OCI-LY7 (cell line): ENCODE measurements around the gene LCP1. TPM values are rescaled to one million over a fixed set of nuclear protein-coding genes. Genes with fewer than 3 reads are reported as not detected.

Experiments
- BruUV-seq: library from RNA; stranded (reverse); fragments of 400-500 nt; replicated peaks from 2 replicates; lab custom pipeline; 2021; lab: Mats Ljungman, UMichigan
- CTCF ChIA-PET: fragments of 300-600 bp; sonication (Branson Sonifier 250); formaldehyde crosslinking; loops from one replicate; lab custom pipeline; 2022; ENCODE audit warnings: antibody characterized with exemption; ENCODE audit not compliant: unreplicated experiment; lab: Charles Lee
- POLR2A ChIA-PET: fragments of 300-600 bp; sonication (Branson Sonifier 250); formaldehyde crosslinking; loops from one replicate; lab custom pipeline; 2022; ENCODE audit warnings: antibody characterized with exemption; lab: Charles Lee
- DNase-seq: peaks from one replicate; pipeline ENCODE4 v3.0.0-alpha.2; 2015; ENCODE audit warnings: low spot score
- H2AFZ ChIP-seq: fragments of 200-600 bp; sonication (generic), shearing (Covaris generic); 2 replicates; pipeline ENCODE4 v1.6.1; 2014; ENCODE audit warnings: mild to moderate bottlenecking, antibody characterized with exemption, low read length, moderate library complexity
- H3K27ac ChIP-seq: fragments of 200-600 bp; sonication (generic); 2 replicates; pipeline ENCODE4 v1.5.1; 2014; ENCODE audit warnings: mixed run types, low read depth, mild to moderate bottlenecking, moderate library complexity, low read length, inconsistent platforms; ENCODE audit not compliant: poor library complexity, severe bottlenecking
- H3K36me3 ChIP-seq: fragments of 200-600 bp; sonication (generic); 2 replicates; pipeline ENCODE4 v1.6.1; 2014; ENCODE audit warnings: mild to moderate bottlenecking, antibody characterized with exemption, low read length, moderate library complexity, mixed read lengths; ENCODE audit not compliant: insufficient read depth
- H3K4me1 ChIP-seq: fragments of 200-600 bp; sonication (generic); 2 replicates; pipeline ENCODE4 v1.5.1; 2014; ENCODE audit warnings: mild to moderate bottlenecking, low read length; ENCODE audit not compliant: insufficient read depth, poor library complexity, severe bottlenecking
- H3K4me2 ChIP-seq: fragments of 200-600 bp; sonication (generic); 2 replicates; pipeline ENCODE4 v1.6.1; 2014; ENCODE audit warnings: mild to moderate bottlenecking, low read length
- H3K4me3 ChIP-seq: fragments of 200-600 bp; sonication (generic); 2 replicates; pipeline ENCODE4 v1.5.1; 2014; ENCODE audit warnings: mild to moderate bottlenecking, low read depth, low read length; ENCODE audit not compliant: poor library complexity, severe bottlenecking
- H3K79me2 ChIP-seq: fragments of 200-600 bp; sonication (generic); 2 replicates; pipeline ENCODE4 v1.6.1; 2016; ENCODE audit warnings: low read depth, mild to moderate bottlenecking, low read length, moderate library complexity, mixed read lengths; ENCODE audit not compliant: insufficient read depth
- H3K9me2 ChIP-seq: fragments of 200-600 bp; sonication (generic); 2 replicates; pipeline ENCODE4 v1.6.1; 2016; ENCODE audit warnings: mild to moderate bottlenecking, low read length, mixed read lengths; ENCODE audit not compliant: insufficient read depth
- H3K9me3 ChIP-seq: fragments of 200-600 bp; sonication (generic); 2 replicates; pipeline ENCODE4 v1.6.1; 2014; ENCODE audit warnings: mild to moderate bottlenecking, mixed run types, low read length, mixed read lengths
- H4K20me1 ChIP-seq: fragments of 200-600 bp; sonication (generic); 2 replicates; pipeline ENCODE4 v1.6.1; 2014; ENCODE audit warnings: mild to moderate bottlenecking, antibody characterized with exemption, low read length, moderate library complexity, mixed read lengths; ENCODE audit not compliant: insufficient read depth
- CTCF ChIP-seq: fragments of 200-600 bp; sonication (generic); conservative IDR thresholded peaks from 2 replicates; pipeline ENCODE4 v1.5.1; 2014; ENCODE audit warnings: mild to moderate bottlenecking, antibody characterized with exemption, low read length, moderate library complexity, mixed read lengths
- EZH2phosphoT487 ChIP-seq: fragments of 200-600 bp; sonication (generic); IDR thresholded peaks from 2 replicates; pipeline ENCODE4 v1.6.1; 2018; ENCODE audit warnings: low read depth, borderline replicate concordance, mild to moderate bottlenecking, mixed run types, antibody characterized with exemption, low read length, moderate library complexity, mixed read lengths
- intact Hi-C: fragments of 100-400 bp; cut with micrococcal nuclease; formaldehyde crosslinking; loops from one replicate; pipeline ENCODE4 v1.10.0; 2022; ENCODE audit not compliant: unreplicated experiment
- total RNA-seq, 2 experiments: library from RNA; depleted of rRNA in 1 of 2; stranded (reverse); fragments of >200 nt in 1 of 2; shearing (Covaris generic) in 1 of 2; gene quantifications; 2 replicates each; pipeline ENCODE4 v1.2.3, GENCODE V29; 2014 to 2022

The LCP1 gene
- total RNA-seq, 2 experiments from 2014 or later: 292 to 565 TPM

- Histone ChIP-seq H3K9me3 (no peaks in the 10 kb centered on the region), H3K4me1 (peaks cover 71% of the 10 kb centered on the region), H3K9me2 (no peaks in the 10 kb centered on the region), H3K4me3 (peak overlapping the region; percentile 92), H2AFZ (no peak overlapping the region), H3K79me2 (peaks cover 93% of the 10 kb centered on the region), H4K20me1 (peaks cover 45% of the 10 kb centered on the region), H3K4me2 (peak overlapping the region; percentile 89), H3K36me3 (peaks cover 60% of the 10 kb centered on the region), H3K27ac (peak overlapping the region; percentile 92)
- POLR2A ChIA-PET: interaction anchor here (0.8 to 5.5 kb wide), 6 partner anchors 8 to 208 kb away, joined by 3 to 37 read pairs (median 6); partner anchors contain the start of gene RUBCNL
- TF ChIP-seq EZH2phosphoT487 (no peak), CTCF (no peak)
- DNase-seq: peak; percentile 72
- BruUV-seq: no TSS peak
- CTCF ChIA-PET: interaction anchor here (1.0 kb wide), 1 partner anchor 12 kb away, joined by 3 read pairs; no protein-coding TSS in a partner anchor
- intact Hi-C loops: loop anchor here (2.0 kb wide), 1 partner anchor 207 kb away; the partner anchor contains the start of gene RUBCNL
Measured at GRCh38 chr13:46179491-46179908, 2.5 kb downstream of the LCP1 start.

GRCh38 chr13:46178821-46179220, 3.2 kb downstream of the LCP1 start:
- Histone ChIP-seq H3K79me2 (peaks cover 97% of the 10 kb centered on the region), H3K9me3 (no peaks in the 10 kb centered on the region), H4K20me1 (peaks cover 51% of the 10 kb centered on the region), H3K4me2 (peak overlapping the region; percentile 89), H3K4me3 (peak overlapping the region; percentile 92), H3K9me2 (no peaks in the 10 kb centered on the region), H2AFZ (no peak overlapping the region), H3K4me1 (peaks cover 72% of the 10 kb centered on the region), H3K27ac (peak overlapping the region; percentile 92), H3K36me3 (peaks cover 67% of the 10 kb centered on the region)
- BruUV-seq: no TSS peak
- CTCF ChIA-PET: interaction anchor here (1.0 kb wide), 1 partner anchor 12 kb away, joined by 3 read pairs; no protein-coding TSS in a partner anchor
- no peak for DNase-seq
- TF ChIP-seq CTCF (no peak), EZH2phosphoT487 (no peak)
- POLR2A ChIA-PET: interaction anchor here (0.8 to 5.5 kb wide), 7 partner anchors 7 to 213 kb away, joined by 3 to 37 read pairs (median 4); partner anchors contain the start of gene RUBCNL
- intact Hi-C loops: loop anchor here (2.0 kb wide), 1 partner anchor 208 kb away; the partner anchor contains the start of gene RUBCNL

GRCh38 chr13:46178143-46178542, 3.8 kb downstream of the LCP1 start:
- peak overlapping the region; percentile 89 for H3K4me2 ChIP-seq
- no peak overlapping the region for H2AFZ ChIP-seq
- DNase-seq: no peak
- intact Hi-C loops: loop anchor here (2.0 kb wide), 1 partner anchor 209 kb away; the partner anchor contains the start of gene RUBCNL
- peaks cover 73% of the 10 kb centered on the region for H3K36me3 ChIP-seq
- H3K9me2 ChIP-seq: no peaks in the 10 kb centered on the region
- H4K20me1 ChIP-seq: peaks cover 58% of the 10 kb centered on the region
- ChIA-PET CTCF (no interaction called here), POLR2A (interaction anchor here (0.9 to 3.3 kb wide), 4 partner anchors 11 to 209 kb away, joined by 4 to 30 read pairs (median 4); partner anchors contain the start of gene RUBCNL)
- H3K9me3 ChIP-seq: no peaks in the 10 kb centered on the region
- peaks cover 97% of the 10 kb centered on the region for H3K79me2 ChIP-seq
- peak overlapping the region; percentile 92 for H3K4me3 ChIP-seq
- TSS peak; percentile 31 for BruUV-seq
- H3K27ac ChIP-seq: peak overlapping the region; percentile 92
- TF ChIP-seq CTCF (no peak), EZH2phosphoT487 (no peak)
- peaks cover 72% of the 10 kb centered on the region for H3K4me1 ChIP-seq
